ENCODE data around the gene PTOV1. TPM values are rescaled to one million over a fixed set of nuclear protein-coding genes. Genes with fewer than 3 reads are reported as not detected.

PTOV1 gene
- polyA plus RNA-seq, 4 donors = 71.4 to 137 (median 88.0) TPM

DNA sequence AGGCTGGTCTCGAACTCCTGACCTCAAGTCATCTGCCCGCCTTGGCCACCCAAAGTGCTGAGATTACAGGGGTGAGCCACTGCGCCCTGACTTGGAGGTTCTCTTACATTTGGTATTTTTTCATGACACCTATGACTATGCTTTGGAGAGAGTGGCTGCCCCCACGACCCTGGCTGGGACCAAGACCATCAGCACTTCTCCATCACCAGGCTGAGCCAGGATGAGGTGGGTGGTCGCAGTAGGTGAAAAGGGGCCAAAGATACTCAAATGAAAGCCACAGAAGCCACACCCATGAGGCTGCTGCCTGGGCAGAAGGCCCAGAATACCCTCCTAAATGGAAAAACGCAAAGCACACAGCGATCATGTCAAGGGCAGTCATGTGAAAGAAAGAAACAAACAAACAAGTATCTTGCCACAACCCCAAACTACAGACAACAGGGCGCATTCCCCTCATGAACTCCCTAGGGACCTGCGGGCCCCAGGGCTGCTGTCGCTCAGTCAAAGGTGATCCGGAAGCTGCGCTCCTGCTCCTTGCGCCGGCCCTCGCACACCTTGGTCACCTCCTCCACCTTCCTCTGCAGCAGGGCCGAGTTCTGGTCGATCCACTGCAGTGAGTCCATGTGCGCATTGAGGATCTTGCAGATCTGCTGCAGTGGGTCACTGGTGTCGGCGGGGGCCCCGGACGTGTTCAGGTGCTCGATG is 56.9 kb downstream of the PTOV1 start:
- DNase-seq = no peak
- no peak overlapping the region for H3K4me3 ChIP-seq (ENCODE audit: low read depth in 1 of 3, low read length in 3 of 3)
- H3K4me1 ChIP-seq (ENCODE audit: control insufficient read depth in 3 of 3, insufficient read depth in 2 of 3, low read depth in 1 of 3, low read length in 2 of 3) = no peaks in the 10 kb centered on the region
- WGBS, 3 donors = 92 to 94% (median 93%) methylated on average over 23 of the region's 23 CpGs
- H3K9me3 ChIP-seq (ENCODE audit: control insufficient read depth in 2 of 2, insufficient read depth in 1 of 2, low read depth in 1 of 2, low read length in 1 of 2) = no peaks in the 10 kb centered on the region
- peaks cover 6 to 61% (median 6%) of the 10 kb centered on the region in 3 donors for H3K36me3 ChIP-seq (ENCODE audit: control insufficient read depth in 3 of 3, insufficient read depth in 2 of 3, low read depth in 1 of 3, low read length in 3 of 3)
- no peak for FAIRE-seq
- H3K27ac ChIP-seq (ENCODE audit: low read depth in 1 of 3, low read length in 2 of 3) = no peak overlapping the region
- H3K27me3 ChIP-seq (ENCODE audit: control insufficient read depth in 3 of 3, insufficient read depth in 3 of 3, low read length in 3 of 3) = no peaks in the 10 kb centered on the region

DNA sequence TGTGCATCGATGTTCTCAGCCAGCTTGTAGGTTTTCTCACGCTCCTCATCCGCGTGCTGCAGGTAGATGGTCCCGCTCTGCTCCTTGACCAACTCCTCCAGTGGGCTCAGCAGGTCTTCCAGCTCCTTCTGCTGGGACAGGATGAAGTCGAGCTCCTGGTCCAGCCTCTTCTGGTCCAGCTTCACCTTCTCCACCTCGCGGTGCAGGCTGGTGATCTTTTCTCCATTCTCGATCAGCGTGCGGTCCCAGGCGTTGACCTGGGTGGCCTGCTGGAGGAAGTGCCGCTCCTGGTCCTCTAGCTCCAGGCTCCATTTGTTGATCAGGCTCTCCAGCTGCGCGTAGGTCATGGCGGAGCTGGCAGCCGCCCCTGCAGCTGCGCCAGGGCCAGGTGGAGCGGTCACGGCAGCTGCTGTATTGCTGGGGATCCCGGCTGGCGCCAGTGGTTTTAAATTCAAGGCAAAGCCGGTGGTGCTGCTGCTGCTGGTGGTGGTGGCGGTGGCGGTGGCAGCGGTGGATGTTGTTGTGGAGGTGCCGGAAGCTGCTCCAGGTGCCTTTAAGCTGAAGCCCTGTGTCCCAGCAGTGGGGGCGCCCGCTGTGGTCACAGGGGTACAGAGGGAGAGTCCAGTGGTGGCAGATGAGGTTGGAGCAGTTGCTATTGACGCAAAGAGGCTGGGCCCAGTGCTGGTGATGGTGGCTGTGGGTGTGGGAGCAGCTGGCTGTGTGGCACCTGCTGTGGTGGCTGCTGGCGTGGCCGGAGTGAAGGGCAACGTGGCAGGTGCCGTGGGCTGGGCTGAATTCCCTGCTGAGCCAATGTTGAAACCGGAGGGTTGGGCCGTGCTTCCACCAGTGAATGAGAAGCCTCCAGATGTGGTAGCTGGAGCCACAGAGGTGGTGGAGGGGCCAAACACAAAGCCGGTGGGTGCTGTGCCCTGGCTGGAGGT is 57.8 kb downstream of the PTOV1 start:
- no peak overlapping the region for H3K27ac ChIP-seq (ENCODE audit: low read depth in 1 of 3, low read length in 2 of 3)
- DNase-seq = no peak
- FAIRE-seq = no peak
- no peaks in the 10 kb centered on the region for H3K4me1 ChIP-seq (ENCODE audit: control insufficient read depth in 3 of 3, insufficient read depth in 2 of 3, low read depth in 1 of 3, low read length in 2 of 3)
- no peak overlapping the region for H3K4me3 ChIP-seq (ENCODE audit: low read depth in 1 of 3, low read length in 3 of 3)
- 96 to 97% (median 96%) methylated on average over 36 to 37 of the region's 37 CpGs for WGBS, 3 donors
- peaks cover 6 to 69% (median 8%) of the 10 kb centered on the region in 3 donors for H3K36me3 ChIP-seq (ENCODE audit: control insufficient read depth in 3 of 3, insufficient read depth in 2 of 3, low read depth in 1 of 3, low read length in 3 of 3)
- no peaks in the 10 kb centered on the region for H3K27me3 ChIP-seq (ENCODE audit: control insufficient read depth in 3 of 3, insufficient read depth in 3 of 3, low read length in 3 of 3)
- H3K9me3 ChIP-seq (ENCODE audit: control insufficient read depth in 2 of 2, insufficient read depth in 1 of 2, low read depth in 1 of 2, low read length in 1 of 2) = no peaks in the 10 kb centered on the region

GRCh38 chr19:49910179-49910578 is 59.2 kb downstream of the PTOV1 start:
- no peaks in the 10 kb centered on the region for H3K27me3 ChIP-seq (ENCODE audit: control insufficient read depth in 3 of 3, insufficient read depth in 3 of 3, low read length in 3 of 3)
- DNase-seq = no peak
- no peak overlapping the region for H3K4me3 ChIP-seq (ENCODE audit: low read depth in 1 of 3, low read length in 3 of 3)
- no peaks in the 10 kb centered on the region for H3K4me1 ChIP-seq (ENCODE audit: control insufficient read depth in 3 of 3, insufficient read depth in 2 of 3, low read depth in 1 of 3, low read length in 2 of 3)
- no peak overlapping the region for H3K27ac ChIP-seq (ENCODE audit: low read depth in 1 of 3, low read length in 2 of 3)
- FAIRE-seq = no peak
- peaks cover 6 to 81% (median 8%) of the 10 kb centered on the region in 3 donors for H3K36me3 ChIP-seq (ENCODE audit: control insufficient read depth in 3 of 3, insufficient read depth in 2 of 3, low read depth in 1 of 3, low read length in 3 of 3)
- 87 to 92% (median 90%) methylated on average over 5 of the region's 5 CpGs for WGBS, 3 donors
- peaks cover 0 to 2% of the 10 kb centered on the region in 2 donors for H3K9me3 ChIP-seq (ENCODE audit: control insufficient read depth in 2 of 2, insufficient read depth in 1 of 2, low read depth in 1 of 2, low read length in 1 of 2)

Other genes starting within 250 kb of the PTOV1 start
- 100 to 1,000 TPM in 2 of 4 donors, 10 to 100 TPM in 2; 30.6 to 105 (median 85.5) TPM for gene RRAS, start 211.0 kb upstream of the PTOV1 start, polyA plus RNA-seq
- gene SCAF1, start 208.9 kb upstream of the PTOV1 start, polyA plus RNA-seq = 10 to 100 TPM; 10.5 to 36.2 (median 19.8) TPM
- 100 to 1,000 TPM in 2 of 4 donors, 10 to 100 TPM in 2; 92.1 to 255 (median 119) TPM for gene IRF3, start 185.3 kb upstream of the PTOV1 start, polyA plus RNA-seq
- 10 to 100 TPM; 11.2 to 36.6 (median 17.1) TPM for gene BCL2L12, start 185.2 kb upstream of the PTOV1 start, polyA plus RNA-seq
- 100 to 1,000 TPM in 2 of 4 donors, 10 to 100 TPM in 2; 56.8 to 194 (median 94.7) TPM for gene PRMT1, start 173.9 kb upstream of the PTOV1 start, polyA plus RNA-seq
- gene ADM5, start 161.6 kb upstream of the PTOV1 start, polyA plus RNA-seq = 1 to 10 TPM in 1 of 4 donors, under 1 TPM in 2, not detected in 1; 0.27 to 2.7 (median 0.84) TPM
- gene CPT1C, start 160.0 kb upstream of the PTOV1 start, polyA plus RNA-seq = 1 to 10 TPM in 2 of 4 donors, not detected in 2; 1.9 to 4.5 TPM
- gene TSKS, start 87.9 kb upstream of the PTOV1 start, polyA plus RNA-seq = under 1 TPM in 3 of 4 donors, not detected in 1; 0.07 to 0.54 (median 0.28) TPM
- gene AP2A1, start 84.2 kb upstream of the PTOV1 start, polyA plus RNA-seq = 10 to 100 TPM; 34.7 to 58.8 (median 53.6) TPM
- 10 to 100 TPM in 2 of 4 donors, 1 to 10 TPM in 2; 4.1 to 21.0 (median 10.0) TPM for gene FUZ, start 37.9 kb upstream of the PTOV1 start, polyA plus RNA-seq
- 10 to 100 TPM; 26.7 to 58.7 (median 41.2) TPM for gene MED25, start 32.9 kb upstream of the PTOV1 start, polyA plus RNA-seq
- gene PNKP, start 16.4 kb downstream of the PTOV1 start, polyA plus RNA-seq = 10 to 100 TPM; 45.9 to 57.0 (median 49.7) TPM
- gene AKT1S1, start 26.2 kb downstream of the PTOV1 start, polyA plus RNA-seq = 10 to 100 TPM; 30.6 to 54.9 (median 37.5) TPM
- gene TBC1D17, start 26.5 kb downstream of the PTOV1 start, polyA plus RNA-seq = 10 to 100 TPM; 23.6 to 52.6 (median 36.4) TPM
- 1 to 10 TPM in 3 of 4 donors, not detected in 1; 1.0 to 3.8 (median 1.3) TPM for gene IL4I1, start 45.7 kb downstream of the PTOV1 start, polyA plus RNA-seq
- gene ATF5, start 78.0 kb downstream of the PTOV1 start, polyA plus RNA-seq = 10 to 100 TPM; 40.2 to 51.7 (median 46.6) TPM
- gene NUP62, start 78.3 kb downstream of the PTOV1 start, polyA plus RNA-seq = 10 to 100 TPM; 20.5 to 44.0 (median 27.9) TPM
- gene SIGLEC11, start 110.0 kb downstream of the PTOV1 start, polyA plus RNA-seq = 10 to 100 TPM in 1 of 4 donors, 1 to 10 TPM in 1, under 1 TPM in 2; 0.45 to 37.2 (median 0.80) TPM
- gene VRK3, start 174.2 kb downstream of the PTOV1 start, polyA plus RNA-seq = 10 to 100 TPM; 39.8 to 63.3 (median 48.9) TPM
- 1 to 10 TPM; 1.6 to 7.2 (median 2.3) TPM for gene ZNF473, start 174.8 kb downstream of the PTOV1 start, polyA plus RNA-seq

Data from small intestine (tissue), 7 donors.